ENCODE data around the gene TNN.
A peak's percentile ranks its signal among the peaks of the same experiment; 100 is the strongest.

The TNN gene

GRCh38 chr1:175148068-175148467, 80.4 kb downstream of the TNN start:
- DNase-seq (ENCODE audit: extremely low spot score) = no peak
- ChIA-PET CTCF (no interaction called here), POLR2A (no interaction called here)
- TF ChIP-seq FOXM1 (IDR thresholded peaks at IDR 0.05; ENCODE audit: borderline replicate concordance) = no peak
- no peak for TF ChIP-seq NFRKB (IDR thresholded peaks at IDR 0.05)
- TF ChIP-seq ARNT (IDR thresholded peaks at IDR 0.05) = no peak
- no peak for TF ChIP-seq CTBP1 (IDR thresholded peaks at IDR 0.05; ENCODE audit: borderline replicate concordance)
- TF ChIP-seq FOXK2 (IDR thresholded peaks at IDR 0.05) = no peak
- no peak for TF ChIP-seq ZNF384 (IDR thresholded peaks at IDR 0.05)
- TF ChIP-seq FOXA1 (IDR thresholded peaks at IDR 0.05) = no peak
- TF ChIP-seq SP1 (IDR thresholded peaks at IDR 0.05) = no peak
- no peak for TF ChIP-seq ELF4 (IDR thresholded peaks at IDR 0.05)
- TF ChIP-seq LEF1 (IDR thresholded peaks at IDR 0.05; ENCODE audit: borderline replicate concordance) = no peak
- TF ChIP-seq HDGF (IDR thresholded peaks at IDR 0.05; ENCODE audit: borderline replicate concordance) = no peak

GRCh38 chr1:175150596-175151319, 83.1 kb downstream of the TNN start:
- no peak for TF ChIP-seq FOXA1 (IDR thresholded peaks at IDR 0.05)
- TF ChIP-seq TARDBP (IDR thresholded peaks at IDR 0.05) = no peak
- TF ChIP-seq ELF4 (IDR thresholded peaks at IDR 0.05) = no peak
- TF ChIP-seq LEF1 (IDR thresholded peaks at IDR 0.05; ENCODE audit: borderline replicate concordance) = no peak
- no peak for TF ChIP-seq FOXK2 (IDR thresholded peaks at IDR 0.05)
- TF ChIP-seq HDGF (IDR thresholded peaks at IDR 0.05; ENCODE audit: borderline replicate concordance) = no peak
- TF ChIP-seq L3MBTL2 (conservative IDR thresholded peaks at IDR 0.05) = no peak
- no peak for TF ChIP-seq BHLHE40 (IDR thresholded peaks at IDR 0.05; ENCODE audit: borderline replicate concordance)
- no peak for TF ChIP-seq ZNF384 (IDR thresholded peaks at IDR 0.05)
- no peak for TF ChIP-seq CTBP1 (IDR thresholded peaks at IDR 0.05; ENCODE audit: borderline replicate concordance)
- TF ChIP-seq ARNT (IDR thresholded peaks at IDR 0.05) = no peak
- no peak for TF ChIP-seq SP1 (IDR thresholded peaks at IDR 0.05)
- TF ChIP-seq FOXM1 (IDR thresholded peaks at IDR 0.05; ENCODE audit: borderline replicate concordance) = no peak
- no peak for TF ChIP-seq NFRKB (IDR thresholded peaks at IDR 0.05)
- no peak for TF ChIP-seq PKNOX1 (IDR thresholded peaks at IDR 0.05)
- no peak for TF ChIP-seq SUZ12 (IDR thresholded peaks at IDR 0.05)
- POLR2A ChIA-PET = interaction anchor here (1.4 kb wide), 1 partner anchor 127 kb away, joined by 5 read pairs; the partner anchor contains the start of gene MRPS14
- CTCF ChIA-PET = interaction anchor here (1.0 to 3.1 kb wide), 8 partner anchors 9 to 224 kb away, joined by 3 to 42 read pairs (median 6); no protein-coding TSS in a partner anchor
- no peak for DNase-seq (ENCODE audit: extremely low spot score)

- ChIA-PET POLR2A (interaction anchor here (1.4 kb wide), 1 partner anchor 129 kb away, joined by 5 read pairs; the partner anchor contains the start of gene MRPS14), CTCF (interaction anchor here (0.6 to 3.1 kb wide), 20 partner anchors 9 to 523 kb away, joined by 3 to 42 read pairs (median 4); partner anchors contain the start of gene MRPS14)
- peak; percentile 76 for DNase-seq (ENCODE audit: extremely low spot score)
- TF ChIP-seq ELF4 (IDR thresholded peaks at IDR 0.05) (no peak), HDGF (IDR thresholded peaks at IDR 0.05; ENCODE audit: borderline replicate concordance) (no peak), FOXK2 (IDR thresholded peaks at IDR 0.05) (no peak), PKNOX1 (IDR thresholded peaks at IDR 0.05) (no peak), SP1 (IDR thresholded peaks at IDR 0.05) (no peak), FOXM1 (IDR thresholded peaks at IDR 0.05; ENCODE audit: borderline replicate concordance) (no peak), FOXA1 (IDR thresholded peaks at IDR 0.05) (no peak), SUZ12 (IDR thresholded peaks at IDR 0.05) (no peak), BHLHE40 (IDR thresholded peaks at IDR 0.05; ENCODE audit: borderline replicate concordance) (no peak), CTBP1 (IDR thresholded peaks at IDR 0.05; ENCODE audit: borderline replicate concordance) (no peak), ARNT (IDR thresholded peaks at IDR 0.05) (no peak), TARDBP (IDR thresholded peaks at IDR 0.05) (no peak), L3MBTL2 (conservative IDR thresholded peaks at IDR 0.05) (no peak), NFRKB (IDR thresholded peaks at IDR 0.05) (no peak)
Measured at GRCh38 chr1:175152006-175152652, 84.5 kb downstream of the TNN start.

- ChIA-PET CTCF (interaction anchor here (0.6 to 2.8 kb wide), 8 partner anchors 9 to 454 kb away, joined by 3 to 39 read pairs (median 4); no protein-coding TSS in a partner anchor), POLR2A (no interaction called here)
- TF ChIP-seq NFRKB (IDR thresholded peaks at IDR 0.05) = no peak
- TF ChIP-seq FOXA1 (IDR thresholded peaks at IDR 0.05) = no peak
- TF ChIP-seq HDGF (IDR thresholded peaks at IDR 0.05; ENCODE audit: borderline replicate concordance) = no peak
- TF ChIP-seq LEF1 (IDR thresholded peaks at IDR 0.05; ENCODE audit: borderline replicate concordance) = no peak
- no peak for TF ChIP-seq SUZ12 (IDR thresholded peaks at IDR 0.05)
- TF ChIP-seq ARNT (IDR thresholded peaks at IDR 0.05) = no peak
- no peak for TF ChIP-seq BHLHE40 (IDR thresholded peaks at IDR 0.05; ENCODE audit: borderline replicate concordance)
- no peak for TF ChIP-seq ELF4 (IDR thresholded peaks at IDR 0.05)
- peak; percentile 71 for DNase-seq (ENCODE audit: extremely low spot score)
Measured at GRCh38 chr1:175154629-175155472, 87.2 kb downstream of the TNN start.

GRCh38 chr1:175155473-175155856, 87.8 kb downstream of the TNN start:
- POLR2A ChIA-PET = no interaction called here
- no peak for DNase-seq (ENCODE audit: extremely low spot score)
- TF ChIP-seq SUZ12 (IDR thresholded peaks at IDR 0.05) = no peak
- TF ChIP-seq FOXK2 (IDR thresholded peaks at IDR 0.05) = no peak
- no peak for TF ChIP-seq LEF1 (IDR thresholded peaks at IDR 0.05; ENCODE audit: borderline replicate concordance)
- TF ChIP-seq TARDBP (IDR thresholded peaks at IDR 0.05) = no peak
- no peak for TF ChIP-seq PKNOX1 (IDR thresholded peaks at IDR 0.05)
- TF ChIP-seq CTBP1 (IDR thresholded peaks at IDR 0.05; ENCODE audit: borderline replicate concordance) = no peak
- no peak for TF ChIP-seq SP1 (IDR thresholded peaks at IDR 0.05)
- TF ChIP-seq HDGF (IDR thresholded peaks at IDR 0.05; ENCODE audit: borderline replicate concordance) = no peak
- TF ChIP-seq FOXA1 (IDR thresholded peaks at IDR 0.05) = no peak
- TF ChIP-seq L3MBTL2 (conservative IDR thresholded peaks at IDR 0.05) = no peak
- TF ChIP-seq ELF4 (IDR thresholded peaks at IDR 0.05) = no peak
- no peak for TF ChIP-seq ARNT (IDR thresholded peaks at IDR 0.05)
- no peak for TF ChIP-seq ZNF384 (IDR thresholded peaks at IDR 0.05)
- no peak for TF ChIP-seq NFRKB (IDR thresholded peaks at IDR 0.05)
- no peak for TF ChIP-seq BHLHE40 (IDR thresholded peaks at IDR 0.05; ENCODE audit: borderline replicate concordance)
- no peak for TF ChIP-seq FOXM1 (IDR thresholded peaks at IDR 0.05; ENCODE audit: borderline replicate concordance)
- CTCF ChIA-PET = interaction anchor here (1.0 to 2.8 kb wide), 5 partner anchors 9 to 163 kb away, joined by 3 to 39 read pairs (median 7); no protein-coding TSS in a partner anchor

Data from HEK293T (cell line).